Pancreas (tissue), 10 donors: Measurements from ENCODE around the gene SEC16A. TPM values are rescaled to one million over a fixed set of nuclear protein-coding genes. Genes with fewer than 3 reads are reported as not detected.

Experiments
- ATAC-seq, 4 donors: fragments of 200-7000 bp; cut with Tn5 transposase; one replicate each; pipeline versions ENCODE4 v1.8.0 to v1.9.1; 2020; ENCODE audit warnings: mild to moderate bottlenecking in 4 of 4, moderate library complexity in 4 of 4
- DNase-seq, 6 donors: peaks; one replicate each; pipeline ENCODE4 v3.0.0-alpha.2; 2020
- FAIRE-seq: peaks from 2 replicates; lab custom pipeline; 2012; peaks lifted over from hg19 to GRCh38; lab: Jason Lieb, UNC
- H3K27ac ChIP-seq, 4 donors: fragments of 200-600 bp; sonication (generic); 1 replicate in 3 of 4; 2 replicates in 1 of 4; pipeline versions ENCODE4 v1.5.0 to v1.8.0; 2020
- H3K27me3 ChIP-seq, 4 donors: fragments of 200-600 bp; one replicate each; pipeline ENCODE4 v1.8.0; 2021
- H3K36me3 ChIP-seq, 3 donors: fragments of 200-600 bp; sonication (generic) in 1 of 3; one replicate each; pipeline versions ENCODE4 v1.5.0 to v1.8.0; 2020 to 2021
- H3K4me1 ChIP-seq, 3 donors: fragments of 200-600 bp; one replicate each; pipeline ENCODE4 v1.8.0; 2021
- H3K4me3 ChIP-seq, 4 donors: fragments of 200-600 bp; sonication (generic) in 2 of 4; one replicate each; pipeline versions ENCODE4 v1.5.0 to v1.8.0; 2020 to 2021
- H3K9me3 ChIP-seq, 4 donors: fragments of 200-600 bp; one replicate each; pipeline ENCODE4 v1.8.0; 2021
- CTCF ChIP-seq, 4 donors: fragments of 200-600 bp; sonication (generic) in 3 of 4; IDR thresholded peaks; one replicate each; pipeline versions ENCODE4 v1.5.0 to v1.8.0; 2021; ENCODE audit warnings: antibody characterized with exemption in 4 of 4
- WGBS, 2 donors: extraction: QIAGEN DNeasy Blood & Tissue Kit; methylation state at CpG; one replicate each; pipeline ENCODE4 v1.1.7; 2013; 5-methylcytosine and 5-hydroxymethylcytosine counted together
- intact Hi-C, 3 donors: fragments of 100-400 bp; cut with DNase I; formaldehyde crosslinking; loops; one replicate each; pipeline versions ENCODE4 v1.11.1 to v1.14.2; 2022
- polyA plus RNA-seq, 2 donors: library from polyadenylated mRNA; stranded (reverse); fragments of 200-250 nt; gene quantifications; one replicate each; pipeline ENCODE4 v1.2.3, GENCODE V29; 2013
- total RNA-seq, 6 donors: library from RNA; stranded (reverse); fragmentation: NEBNext Ultra II Directional in 4 of 6; extraction: Animal tissue kit (Norgen Biotek cat#: 25700) in 4 of 6; gene quantifications; one replicate each; pipeline versions ENCODE4 v1.2.1 to v1.2.4, GENCODE V29; 2021 to 2023
- donor health status: healthy with polysubstance abuse.
- donor health status: DM: no; HTN: no; CAD: no; lungs with moderate emphysema.
- donor health status: DM: no; HTN: no; CAD: no.
- donor health status: control.
- donor health status: control.
- donor health status: Bipolar disorder and iron deficiency.
- donor health status: DM: yes; HTN: yes; CAD: no.
- donor health status: DM: no; HTN: no; CAD: no.
- donor health status: DM: no; HTN: no; CAD: no.
- donor health status: DM: yes; HTN: yes; CAD: no.

SEC16A gene
- total and polyA plus RNA-seq, 8 donors = 32.1 to 66.9 (median 40.8) TPM

- no peak for ATAC-seq
Observed at GRCh38 chr9:136433043-136433715, 49.7 kb downstream of the SEC16A start.

GRCh38 chr9:136432591-136432990 lies 50.2 kb downstream of the SEC16A start:
- Histone ChIP-seq H3K4me3 (no peak overlapping the region), H3K27me3 (no peaks in the 10 kb centered on the region), H3K27ac (no peak overlapping the region), H3K4me1 (peaks cover 0 to 10% (median 0%) of the 10 kb centered on the region in 3 donors), H3K36me3 (peaks cover 0 to 15% (median 7%) of the 10 kb centered on the region in 3 donors), H3K9me3 (no peaks in the 10 kb centered on the region)
- 87 to 96% methylated on average over 26 of the region's 26 CpGs for WGBS, 2 donors
- DNase-seq = peak in 1 of 6 donors; percentile 65
- no peak for FAIRE-seq
- no peak for TF ChIP-seq CTCF (IDR thresholded peaks at IDR 0.05)
- ATAC-seq = no peak
- intact Hi-C loops = no loop called here

More at GRCh38 chr9:136433043-136433715, 49.7 kb downstream of the SEC16A start:
- Histone ChIP-seq H3K4me1 (peaks cover 0 to 16% (median 5%) of the 10 kb centered on the region in 3 donors), H3K27me3 (no peaks in the 10 kb centered on the region), H3K9me3 (no peaks in the 10 kb centered on the region), H3K36me3 (peaks cover 0 to 15% (median 7%) of the 10 kb centered on the region in 3 donors), H3K27ac (no peak overlapping the region), H3K4me3 (no peak overlapping the region)
- no peak for TF ChIP-seq CTCF (IDR thresholded peaks at IDR 0.05)
- 91 to 93% methylated on average over 36 of the region's 36 CpGs for WGBS, 2 donors
- peak in 1 of 6 donors; percentile 74 for DNase-seq
- no peak for FAIRE-seq
- intact Hi-C loops = no loop called here

GRCh38 chr9:136431782-136432350 lies 51.0 kb downstream of the SEC16A start:
- Histone ChIP-seq H3K4me3 (no peak overlapping the region), H3K4me1 (peaks cover 0 to 3% (median 0%) of the 10 kb centered on the region in 3 donors), H3K27me3 (no peaks in the 10 kb centered on the region), H3K36me3 (peaks cover 0 to 15% (median 7%) of the 10 kb centered on the region in 3 donors), H3K27ac (no peak overlapping the region), H3K9me3 (no peaks in the 10 kb centered on the region)
- intact Hi-C loops = no loop called here
- TF ChIP-seq CTCF (IDR thresholded peaks at IDR 0.05) = no peak
- no peak for ATAC-seq
- WGBS, 2 donors = 94% methylated on average over 33 to 36 of the region's 36 CpGs
- DNase-seq = peak in 1 of 6 donors; percentile 57
- no peak for FAIRE-seq

GRCh38 chr9:136430588-136431234 lies 52.1 kb downstream of the SEC16A start:
- no peaks in the 10 kb centered on the region for H3K4me1 ChIP-seq
- no peak for TF ChIP-seq CTCF (IDR thresholded peaks at IDR 0.05)
- peak in 1 of 6 donors; percentile 53 for DNase-seq
- H3K36me3 ChIP-seq = peaks cover 0 to 15% (median 7%) of the 10 kb centered on the region in 3 donors
- ATAC-seq = no peak
- intact Hi-C loops = no loop called here
- no peak for FAIRE-seq
- H3K27ac ChIP-seq = no peak overlapping the region
- H3K27me3 ChIP-seq = no peaks in the 10 kb centered on the region
- WGBS, 2 donors = 93 to 94% methylated on average over 24 to 26 of the region's 29 CpGs
- no peaks in the 10 kb centered on the region for H3K9me3 ChIP-seq
- H3K4me3 ChIP-seq = no peak overlapping the region
